ENCODE results near the gene ZNF324.

ZNF324 gene

DNA sequence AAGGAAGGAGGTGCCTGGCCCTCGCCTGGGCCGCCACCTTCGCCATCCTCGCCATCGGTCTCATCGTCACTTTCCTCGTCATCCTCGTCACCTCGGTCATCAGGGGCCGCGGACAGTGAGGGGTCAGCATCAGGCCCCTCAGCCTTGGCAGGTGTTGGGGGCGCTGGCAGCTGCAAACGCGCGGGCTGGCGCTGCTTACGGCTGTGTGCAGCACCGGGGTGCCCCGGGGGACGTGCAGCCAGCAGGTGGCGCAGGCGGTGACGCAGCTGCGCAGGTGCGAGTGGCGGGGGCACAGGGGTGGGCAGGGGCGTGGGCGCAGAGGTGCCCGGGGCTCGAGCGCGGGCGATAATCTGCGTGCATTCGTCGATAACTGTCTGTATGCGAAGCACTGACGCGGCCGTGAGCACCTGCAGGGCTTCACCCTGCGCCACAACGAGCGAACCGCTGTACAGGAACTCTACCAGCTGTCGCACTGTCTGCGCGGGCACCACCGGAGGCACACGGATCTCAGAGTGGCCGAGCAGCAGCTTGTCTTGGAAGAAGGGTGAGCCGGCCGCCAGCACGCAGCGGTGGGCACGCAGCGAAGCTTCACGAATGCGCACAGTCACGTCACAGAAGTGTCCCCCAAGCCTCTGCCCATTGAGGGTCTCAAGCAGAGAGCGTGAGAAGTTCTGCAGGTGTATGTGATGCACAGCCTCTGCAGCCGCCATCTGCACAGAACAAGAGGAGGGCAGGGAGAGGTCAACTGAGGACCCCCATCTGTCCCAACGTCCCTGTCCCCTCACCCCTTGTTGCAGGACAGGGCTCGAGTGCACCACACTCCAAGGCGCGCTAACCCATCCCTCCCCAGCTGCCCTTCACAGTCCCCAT is 50.3 kb downstream of the ZNF324 start:
- POLR2A ChIA-PET (ENCODE audit: low non-redundant PET) = no interaction called here
- CTCF ChIA-PET = interaction anchor here (0.7 kb wide), 1 partner anchor 290 kb away, joined by 3 read pairs; no protein-coding TSS in a partner anchor
- TF ChIP-seq CTCF (conservative IDR thresholded peaks at IDR 0.05; ENCODE audit: low read depth) = no peak; the same call in 1 of the 2 replicates
- DNase-seq (ENCODE audit: low spot score) = no peak
- peak overlapping the region; percentile 98 for H3K27ac ChIP-seq

DNA sequence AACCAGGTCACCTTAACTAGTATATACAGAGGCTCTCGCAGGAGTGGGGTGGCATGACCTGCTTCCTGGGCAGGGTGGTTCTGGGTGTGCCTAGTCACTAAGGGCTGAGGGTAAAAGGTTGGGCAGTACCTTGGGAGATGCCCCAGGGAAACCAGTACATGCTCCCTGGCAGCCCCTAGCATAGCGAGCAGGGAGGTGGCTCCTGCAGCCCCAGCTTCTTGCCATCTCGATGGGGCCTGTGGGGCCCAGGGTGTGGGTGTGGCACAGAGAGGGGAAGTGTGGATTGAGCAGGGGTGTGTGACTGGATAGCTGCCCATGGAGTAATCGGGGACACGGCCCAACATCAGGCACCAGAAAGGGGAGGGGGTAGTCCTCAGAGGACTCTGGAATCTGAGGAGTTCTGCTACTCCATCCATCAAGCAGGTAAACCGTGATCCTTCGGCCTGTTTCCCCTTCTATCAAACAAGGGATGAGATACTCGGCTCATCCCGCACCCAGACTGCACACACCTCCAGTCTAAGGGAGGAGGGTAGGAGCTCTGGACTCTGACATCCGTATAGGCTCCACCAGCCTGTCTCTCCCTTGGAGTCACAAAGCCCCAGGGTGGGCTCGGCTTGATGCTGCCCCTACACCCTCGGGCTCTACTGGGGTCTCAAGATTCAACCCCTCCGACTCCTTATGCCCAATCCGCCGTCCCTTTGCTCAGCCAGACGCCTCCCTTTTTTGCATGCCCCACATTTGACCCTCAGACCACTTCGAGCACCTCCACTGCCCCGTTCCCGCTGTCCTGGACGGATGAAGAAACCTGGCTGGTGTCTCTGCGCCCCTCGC is 51.6 kb downstream of the ZNF324 start:
- POLR2A ChIA-PET (ENCODE audit: low non-redundant PET) = interaction anchor here (0.5 to 2.1 kb wide), 3 partner anchors 26 to 43 kb away, joined by 3 to 7 read pairs (median 6); partner anchors contain the start of gene TRIM28
- peak overlapping the region; percentile 98 for H3K27ac ChIP-seq
- no peak for DNase-seq (ENCODE audit: low spot score)
- CTCF ChIA-PET = interaction anchor here (0.6 to 2.2 kb wide), 12 partner anchors 9 to 265 kb away, joined by 3 to 11 read pairs (median 4); partner anchors contain the start of genes CHMP2A, TRIM28 and UBE2M
- TF ChIP-seq CTCF (conservative IDR thresholded peaks at IDR 0.05; ENCODE audit: low read depth) = no peak; the same call in 1 of the 2 replicates

DNA sequence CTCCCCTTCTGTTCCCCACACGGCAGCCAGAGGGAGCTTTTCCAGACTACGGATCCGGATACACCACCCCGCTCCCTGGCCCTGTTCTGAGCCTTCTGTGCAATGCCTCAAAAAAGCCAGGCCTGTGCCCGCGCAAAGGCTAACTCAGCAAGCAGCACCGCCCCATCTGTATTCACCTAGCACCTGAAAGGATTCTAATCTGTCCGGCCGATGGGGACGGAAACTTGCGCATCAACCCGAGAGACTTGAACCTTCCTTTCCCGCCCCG is 52.1 kb downstream of the ZNF324 start:
- DNase-seq (ENCODE audit: low spot score) = peak; percentile 75
- peak; percentile 44; the same call in 1 of the 2 replicates for TF ChIP-seq CTCF (conservative IDR thresholded peaks at IDR 0.05; ENCODE audit: low read depth)
- POLR2A ChIA-PET (ENCODE audit: low non-redundant PET) = interaction anchor here (0.5 to 2.1 kb wide), 3 partner anchors 26 to 44 kb away, joined by 3 to 7 read pairs (median 6); partner anchors contain the start of gene TRIM28
- CTCF ChIA-PET = interaction anchor here (0.6 to 2.2 kb wide), 13 partner anchors 10 to 265 kb away, joined by 3 to 11 read pairs (median 4); partner anchors contain the start of genes CHMP2A, TRIM28 and UBE2M
- peak overlapping the region; percentile 98 for H3K27ac ChIP-seq

GRCh38 chr19:58519355-58520256 is 52.7 kb downstream of the ZNF324 start, which contains the start of gene ZBTB45:
Gene ZBTB45, minus strand, starts transcription at chr19:58519810. Its CDS starts 2,137 bp downstream, at chr19:58517673.
- CTCF ChIA-PET = interaction anchor here (0.6 to 2.2 kb wide), 17 partner anchors 10 to 1126 kb away, joined by 3 to 11 read pairs (median 4); partner anchors contain the start of genes CHMP2A and TRIM28

DNA sequence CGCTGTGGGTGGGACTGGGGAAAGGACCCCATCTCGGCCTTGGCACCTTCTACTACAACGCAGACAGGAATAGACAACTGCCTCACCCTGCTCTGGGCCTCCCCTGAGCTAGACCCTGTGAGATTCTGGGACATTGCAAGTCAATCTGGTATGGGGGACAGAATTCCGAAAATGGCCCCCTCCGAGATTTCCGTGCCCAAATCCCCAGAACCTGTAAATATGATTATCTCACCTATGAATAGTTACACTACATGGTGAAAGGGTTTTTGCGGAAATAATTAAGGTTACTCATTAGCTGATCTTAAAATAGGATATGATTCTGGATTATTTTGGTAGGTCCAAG is 53.3 kb downstream of the ZNF324 start:
- TF ChIP-seq CTCF (conservative IDR thresholded peaks at IDR 0.05; ENCODE audit: low read depth) = no peak
- ChIA-PET CTCF (interaction anchor here (0.6 to 2.2 kb wide), 7 partner anchors 20 to 52 kb away, joined by 3 to 11 read pairs (median 3); partner anchors contain the start of genes CHMP2A and TRIM28), POLR2A (ENCODE audit: low non-redundant PET) (interaction anchor here (0.5 to 2.1 kb wide), 6 partner anchors 24 to 164 kb away, joined by 3 to 7 read pairs (median 4); partner anchors contain the start of genes CHMP2A, RNF225 and TRIM28)
- peak overlapping the region; percentile 98 for H3K27ac ChIP-seq
- DNase-seq (ENCODE audit: low spot score) = no peak

More at GRCh38 chr19:58519355-58520256, 52.7 kb downstream of the ZNF324 start, which contains the start of gene ZBTB45:
- peak within 1 kb of the TSS; percentile 98 for H3K27ac ChIP-seq
- POLR2A ChIA-PET (ENCODE audit: low non-redundant PET) = interaction anchor here (0.5 to 2.1 kb wide), 8 partner anchors 25 to 1043 kb away, joined by 3 to 7 read pairs (median 3); partner anchors contain the start of genes CHMP2A, RNF225 and TRIM28
- DNase-seq (ENCODE audit: low spot score) = peak; percentile 88
- TF ChIP-seq CTCF (conservative IDR thresholded peaks at IDR 0.05; ENCODE audit: low read depth) = peak; percentile 73
